ENCODE results near the gene FYCO1. TPM values are rescaled to one million over a fixed set of nuclear protein-coding genes. Genes with fewer than 3 reads are reported as not detected.

Gene FYCO1
- total RNA-seq, 2 experiments from 2014 or later, result 12.1 to 14.5 TPM

DNA sequence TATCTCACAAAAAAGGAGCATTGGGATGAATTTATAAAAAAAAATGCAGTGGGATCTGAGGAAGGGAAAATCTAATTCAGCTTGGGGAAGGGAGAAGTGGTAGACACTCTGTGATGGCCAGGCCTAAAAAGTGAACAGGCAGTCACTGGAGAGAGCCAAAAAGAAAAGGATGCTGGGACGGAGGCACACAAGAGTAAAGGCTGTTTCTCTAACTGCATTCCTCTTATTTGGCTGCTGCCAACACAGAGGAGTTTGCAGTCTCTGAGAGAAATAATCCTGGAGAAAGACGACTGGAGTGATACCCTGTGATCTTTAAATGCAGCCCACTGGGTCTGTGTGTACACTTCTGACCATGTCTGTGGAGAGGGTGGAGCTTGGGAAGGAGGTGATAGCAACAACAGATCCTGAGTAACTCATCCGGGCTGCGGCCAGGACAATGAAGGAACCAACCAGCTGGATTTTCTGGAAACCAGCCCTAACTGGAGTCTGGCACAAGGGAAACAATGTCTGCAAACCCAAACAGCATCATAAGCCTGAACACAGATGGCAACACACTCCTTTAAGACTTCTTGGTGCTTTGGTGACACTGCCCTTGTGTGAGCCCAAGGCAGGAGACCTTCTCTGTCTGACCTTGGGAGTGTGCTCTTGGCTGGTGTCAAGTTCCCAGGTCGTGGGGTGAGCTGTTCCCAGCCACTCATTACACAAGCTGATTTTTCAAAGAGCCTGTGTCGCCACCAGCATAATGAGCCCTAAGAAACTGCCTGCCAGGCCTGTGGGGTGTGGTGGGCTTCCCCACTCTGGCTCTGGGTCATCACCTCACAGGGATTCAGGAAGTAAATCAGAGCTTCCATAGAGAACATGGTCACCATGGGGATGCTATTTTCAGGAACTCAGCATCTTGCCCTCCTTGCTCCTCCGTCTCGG is 8.0 kb downstream of the FYCO1 start:
- ChIA-PET POLR2A (interaction anchor here (1.3 kb wide), 1 partner anchor 8 kb away, joined by 4 read pairs; the partner anchor contains the start of gene FYCO1), CTCF (interaction anchor here (1.0 to 1.7 kb wide), 2 partner anchors 23 to 381 kb away, joined by 4 to 5 read pairs; no protein-coding TSS in a partner anchor)

DNA sequence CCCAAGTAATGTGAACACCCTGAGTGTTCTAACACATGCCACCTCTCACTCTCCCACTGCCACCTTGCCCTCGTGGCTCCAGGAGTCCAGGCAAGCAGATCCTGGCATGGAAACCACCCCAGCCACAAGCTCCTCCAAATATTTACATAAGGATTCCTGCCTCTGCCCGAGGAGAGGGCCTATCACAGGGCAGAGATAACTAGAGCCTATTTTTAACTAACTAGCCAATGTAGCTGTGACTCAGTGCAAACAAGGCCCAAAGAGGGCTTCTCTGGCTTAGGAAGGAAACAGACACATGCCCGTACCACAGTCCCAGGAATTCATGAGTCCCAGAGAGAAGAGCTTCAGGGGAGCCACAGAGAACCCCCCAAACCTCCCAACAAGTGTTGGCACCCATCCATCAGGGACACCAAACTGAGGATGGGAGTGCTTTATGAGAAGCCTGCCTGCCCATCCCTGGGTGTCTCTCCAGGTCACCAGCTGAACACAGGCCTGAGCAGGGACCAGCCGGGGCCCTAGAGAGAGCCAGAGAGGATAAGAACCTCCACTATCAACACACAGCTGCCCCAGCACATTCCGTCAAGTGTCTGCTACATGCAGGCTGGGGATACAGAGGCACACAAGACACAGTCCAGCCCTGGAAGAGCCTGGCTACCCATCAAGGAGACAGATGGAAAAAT is 9.2 kb downstream of the FYCO1 start:
- POLR2A ChIA-PET, result interaction anchor here (1.3 kb wide), 1 partner anchor 9 kb away, joined by 4 read pairs; the partner anchor contains the start of gene FYCO1
- CTCF ChIA-PET, result no interaction called here

GRCh38 chr3:45985532-45986302 is 9.9 kb downstream of the FYCO1 start:
- ChIA-PET POLR2A (no interaction called here), CTCF (no interaction called here)

- ChIA-PET POLR2A (no interaction called here), CTCF (no interaction called here)
Measured at GRCh38 chr3:45984331-45985312, 11.0 kb downstream of the FYCO1 start.

DNA sequence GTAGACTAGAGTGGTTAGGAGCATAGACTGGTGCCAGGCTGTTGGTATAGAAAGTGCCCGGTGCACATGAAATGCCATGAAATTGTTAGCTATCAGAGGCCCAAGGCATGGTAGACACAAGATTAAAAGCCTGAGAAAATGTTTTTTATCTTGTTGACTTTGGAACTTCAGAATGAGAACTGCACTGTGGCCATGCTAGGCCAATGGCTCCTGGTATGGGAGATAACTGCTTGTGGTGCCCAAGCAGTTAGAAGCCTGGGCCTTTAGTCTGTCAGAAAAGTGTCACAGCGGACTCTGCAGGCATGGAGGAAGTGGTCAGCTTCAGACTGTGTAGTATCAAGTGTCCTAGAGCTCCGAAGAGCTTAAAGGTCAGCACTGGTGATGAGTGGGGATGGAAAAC is 11.9 kb downstream of the FYCO1 start:
- CTCF ChIA-PET, result no interaction called here
- POLR2A ChIA-PET, result no interaction called here

DNA sequence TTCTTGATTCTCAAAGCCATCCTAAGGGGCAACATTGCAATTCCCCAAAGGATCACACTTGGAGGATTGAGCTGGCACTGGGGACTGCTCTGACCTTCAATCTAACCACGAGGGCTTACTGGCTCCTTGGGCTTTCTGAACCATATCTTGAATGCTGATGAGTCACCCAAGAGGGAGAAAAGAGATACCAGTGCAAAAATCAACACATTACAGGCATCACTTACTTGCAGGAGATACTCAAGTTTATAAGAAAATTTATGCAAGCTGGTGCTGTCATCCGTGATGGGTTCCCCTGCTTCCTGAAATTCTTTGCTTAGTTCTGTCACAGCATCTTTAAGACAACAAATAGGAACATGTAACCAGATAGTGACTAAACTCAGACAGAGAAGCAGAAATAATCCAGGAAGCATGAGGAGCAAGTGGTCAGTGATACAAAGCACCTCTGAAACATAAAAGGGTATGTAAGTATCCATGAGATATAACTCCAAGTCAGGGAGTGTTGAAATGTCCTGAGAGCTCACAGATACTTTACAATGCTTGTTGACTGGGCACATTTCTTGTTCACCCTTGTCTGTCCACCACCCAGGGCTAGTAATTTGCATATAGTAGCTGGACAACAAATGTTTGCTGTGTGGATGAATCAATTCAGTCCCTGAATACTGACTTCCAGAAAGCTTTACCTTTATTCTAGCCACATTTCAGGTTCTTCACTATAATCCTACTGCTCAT is 14.1 kb downstream of the FYCO1 start:
- ChIA-PET CTCF (interaction anchor here (0.8 to 2.2 kb wide), 4 partner anchors 13 to 95 kb away, joined by 3 to 12 read pairs (median 4); partner anchors contain the start of gene FYCO1), POLR2A (no interaction called here)

DNA sequence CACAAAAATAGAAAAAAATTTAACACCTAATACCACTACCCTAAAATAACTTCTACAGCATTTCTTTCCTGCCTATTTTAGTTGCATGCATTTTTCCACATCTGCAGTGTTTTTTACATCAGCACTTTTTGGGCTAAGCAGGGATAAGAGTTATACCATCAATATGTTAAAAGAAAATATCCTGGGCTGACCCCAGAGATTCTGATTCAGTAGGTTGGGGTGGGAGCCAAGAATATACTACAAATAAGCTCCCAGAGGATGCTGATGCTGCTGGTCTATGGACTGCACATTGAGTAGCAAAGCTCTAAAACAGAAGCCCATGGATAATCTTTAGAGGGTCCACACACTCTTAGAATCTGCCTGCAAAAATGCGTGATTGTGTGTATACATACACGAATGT is 14.8 kb downstream of the FYCO1 start:
- ChIA-PET POLR2A (no interaction called here), CTCF (interaction anchor here (0.8 to 2.2 kb wide), 5 partner anchors 13 to 95 kb away, joined by 3 to 12 read pairs (median 4); partner anchors contain the start of gene FYCO1)

GRCh38 chr3:45980229-45980813 is 15.3 kb downstream of the FYCO1 start:
- ChIA-PET CTCF (interaction anchor here (0.8 to 1.5 kb wide), 6 partner anchors 11 to 96 kb away, joined by 3 to 6 read pairs (median 4); no protein-coding TSS in a partner anchor), POLR2A (interaction anchor here (0.7 to 1.1 kb wide), 2 partner anchors 14 to 18 kb away, joined by 4 to 5 read pairs; no protein-coding TSS in a partner anchor)

- ChIA-PET POLR2A (interaction anchor here (0.7 to 1.1 kb wide), 3 partner anchors 13 to 1097 kb away, joined by 4 to 5 read pairs (median 5); no protein-coding TSS in a partner anchor), CTCF (interaction anchor here (1.2 to 1.5 kb wide), 2 partner anchors 10 to 15 kb away, joined by 3 to 6 read pairs; no protein-coding TSS in a partner anchor)
Measured at GRCh38 chr3:45979378-45979777, 16.2 kb downstream of the FYCO1 start.

GRCh38 chr3:45978006-45978761 is 17.4 kb downstream of the FYCO1 start:
- ChIA-PET CTCF (interaction anchor here (1.1 kb wide), 1 partner anchor 100 kb away, joined by 3 read pairs; no protein-coding TSS in a partner anchor), POLR2A (interaction anchor here (0.7 kb wide), 1 partner anchor 1098 kb away, joined by 5 read pairs; no protein-coding TSS in a partner anchor)

GRCh38 chr3:45976191-45977091 is 19.2 kb downstream of the FYCO1 start:
- ChIA-PET CTCF (interaction anchor here (0.9 to 1.9 kb wide), 6 partner anchors 14 to 102 kb away, joined by 3 to 6 read pairs (median 3); no protein-coding TSS in a partner anchor), POLR2A (interaction anchor here (0.7 to 1.3 kb wide), 2 partner anchors 10 to 11 kb away, joined by 3 to 4 read pairs; no protein-coding TSS in a partner anchor)

DNA sequence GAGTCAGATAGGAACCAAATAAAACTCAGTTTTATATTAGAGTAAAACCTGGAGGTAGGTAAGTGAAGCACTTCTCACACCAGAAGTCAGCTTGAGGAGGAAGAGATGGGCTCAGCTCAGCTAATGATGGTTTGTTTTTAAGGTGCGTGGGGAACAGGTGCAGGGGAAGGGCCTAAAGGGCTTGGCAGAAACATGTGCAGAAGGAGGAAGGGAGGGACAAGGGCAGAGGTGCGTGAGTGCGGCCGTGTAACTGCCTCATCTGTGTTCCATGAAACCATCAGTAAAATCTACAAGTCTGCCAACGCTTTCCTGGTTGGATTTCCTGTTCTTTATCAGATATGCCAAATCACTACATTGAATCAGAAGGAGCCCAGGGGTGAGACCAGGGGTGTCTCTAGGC is 19.9 kb downstream of the FYCO1 start:
- POLR2A ChIA-PET, result interaction anchor here (1.3 kb wide), 1 partner anchor 9 kb away, joined by 3 read pairs; no protein-coding TSS in a partner anchor
- CTCF ChIA-PET, result interaction anchor here (1.1 to 1.9 kb wide), 3 partner anchors 16 to 101 kb away, joined by 3 to 6 read pairs (median 4); no protein-coding TSS in a partner anchor

GRCh38 chr3:45974686-45975085 is 20.9 kb downstream of the FYCO1 start:
- POLR2A ChIA-PET, result no interaction called here
- CTCF ChIA-PET, result no interaction called here

DNA sequence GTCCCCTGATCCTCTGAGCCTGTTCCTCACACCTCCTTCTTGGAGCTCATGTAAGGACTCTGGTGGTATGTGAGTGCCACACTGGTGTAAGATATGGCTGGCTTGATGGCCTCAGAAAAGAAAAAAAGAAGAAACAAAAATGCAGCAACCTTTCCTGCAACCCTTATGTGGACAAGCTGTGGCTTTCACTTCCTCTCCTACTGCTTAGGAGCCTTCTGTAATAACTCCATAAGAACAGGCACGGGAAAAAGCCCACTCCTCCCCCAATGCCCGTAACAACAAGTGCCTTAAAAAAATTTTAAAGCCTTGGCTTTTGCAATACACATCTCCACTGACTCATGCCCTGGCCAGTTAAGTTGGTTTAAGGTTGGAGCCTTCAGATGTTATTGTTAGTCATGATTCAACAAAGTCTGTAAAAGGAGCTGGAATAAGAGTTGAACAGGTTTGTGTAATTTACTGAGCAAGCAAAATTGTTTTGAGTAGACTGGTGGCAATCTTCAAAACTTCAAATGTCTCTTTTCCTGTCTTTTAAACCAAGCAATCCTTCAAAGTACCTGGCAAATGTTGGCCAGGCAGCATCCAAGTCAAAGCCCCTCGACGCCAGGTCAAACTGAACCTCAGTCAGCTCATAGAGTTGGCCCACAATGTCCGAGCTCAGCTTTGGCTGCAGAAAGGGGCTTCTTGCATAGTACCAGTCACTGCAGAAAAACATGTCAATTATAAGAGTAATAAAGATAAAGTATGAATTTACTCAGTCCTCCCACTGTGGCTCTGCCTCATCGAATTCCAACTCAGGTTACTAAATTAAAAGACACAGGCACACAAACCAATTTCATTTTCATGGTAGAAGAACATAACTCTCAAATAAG is 22.9 kb downstream of the FYCO1 start:
- POLR2A ChIA-PET, result interaction anchor here (0.9 to 2.0 kb wide), 4 partner anchors 8 to 23 kb away, joined by 3 to 5 read pairs (median 3); partner anchors contain the start of gene FYCO1
- CTCF ChIA-PET, result interaction anchor here (0.8 to 2.0 kb wide), 6 partner anchors 21 to 297 kb away, joined by 3 to 6 read pairs (median 3); no protein-coding TSS in a partner anchor
